NCI-H1694 treated with DMSO at 0.1 percent for 48 hours (cell line): ENCODE measurements around the gene PTPRM.
"Not testable (repeated sequence)": the region's sequence is repeated elsewhere in the genome, so short reads cannot be mapped to it uniquely, and the experiment has no call there.

Experiments
- DNase-seq: peaks from one replicate; lab custom pipeline; 2025; lab: John Stamatoyannopoulos, UW

The PTPRM gene

GRCh38 chr18:8433323-8433722 lies 866.2 kb downstream of the PTPRM start:
- DNase-seq = no peak

- DNase-seq = no peak
Observed at GRCh38 chr18:8433771-8434170, 866.7 kb downstream of the PTPRM start.

GRCh38 chr18:8435376-8435775 lies 868.3 kb downstream of the PTPRM start:
- DNase-seq = no peak

- DNase-seq = no peak
Observed at GRCh38 chr18:8439055-8439454, 871.9 kb downstream of the PTPRM start.

GRCh38 chr18:8443505-8443904 lies 876.4 kb downstream of the PTPRM start:
- no peak for DNase-seq

- DNase-seq = not testable (repeated sequence)
Observed at GRCh38 chr18:8446936-8447335, 879.8 kb downstream of the PTPRM start.

GRCh38 chr18:8448130-8448529 lies 881.0 kb downstream of the PTPRM start:
- no peak for DNase-seq

- DNase-seq = no peak
Observed at GRCh38 chr18:8450013-8450412, 882.9 kb downstream of the PTPRM start.

- no peak for DNase-seq
Observed at GRCh38 chr18:8450898-8451665, 884.0 kb downstream of the PTPRM start.

GRCh38 chr18:8453528-8453927 lies 886.4 kb downstream of the PTPRM start:
- DNase-seq = no peak

GRCh38 chr18:8454136-8454535 lies 887.0 kb downstream of the PTPRM start:
- DNase-seq = no peak

GRCh38 chr18:8455661-8456614 lies 888.8 kb downstream of the PTPRM start:
- no peak for DNase-seq
